T-helper 17 cell (primary cell): ENCODE results near the gene NKG7. TPM values are rescaled to one million over a fixed set of nuclear protein-coding genes. Genes with fewer than 3 reads are reported as not detected.

ENCODE experiments used
- ATAC-seq: fragments of 150-1000 bp; cut with Tn5 transposase; 2 replicates; pipeline ENCODE4 v1.10.0; 2021; ENCODE audit warnings: mild to moderate bottlenecking, moderate library complexity
- DNase-seq, 3 donors: peaks; one replicate each; pipeline versions ENCODE4 v3.0.0 to v3.0.0-alpha.2; 2020 to 2021
- H3K9me3 ChIP-seq: one replicate; pipeline ENCODE4 v1.7.0; 2013; ENCODE audit warnings: low read length, mild to moderate bottlenecking; ENCODE audit not compliant: control insufficient read depth, poor library complexity, severe bottlenecking
- H3K27ac Mint-ChIP-seq: one replicate; pipeline ENCODE4 v1.8.0; 2022; ENCODE audit warnings: mild to moderate bottlenecking, moderate library complexity, mixed read lengths
- H3K27me3 Mint-ChIP-seq: one replicate; pipeline ENCODE4 v1.8.0; 2022; ENCODE audit warnings: mixed read lengths
- H3K36me3 Mint-ChIP-seq: one replicate; pipeline ENCODE4 v1.8.0; 2022; ENCODE audit warnings: low read depth, mixed read lengths
- H3K4me1 Mint-ChIP-seq: one replicate; pipeline ENCODE4 v1.8.0; 2022; ENCODE audit warnings: mild to moderate bottlenecking, mixed read lengths
- H3K4me3 Mint-ChIP-seq: one replicate; pipeline ENCODE4 v1.8.0; 2022; ENCODE audit warnings: mild to moderate bottlenecking, moderate library complexity, mixed read lengths
- total RNA-seq, 4 donors: library from RNA in 2 of 4; stranded (reverse) in 2 of 4; gene quantifications; one replicate each; pipeline ENCODE4 v1.2.3 and lab custom pipeline; 2022 to 2026

The NKG7 gene
- total RNA-seq, 2 donors from 2014 or later, result 10.7 to 13.0 TPM

DNA sequence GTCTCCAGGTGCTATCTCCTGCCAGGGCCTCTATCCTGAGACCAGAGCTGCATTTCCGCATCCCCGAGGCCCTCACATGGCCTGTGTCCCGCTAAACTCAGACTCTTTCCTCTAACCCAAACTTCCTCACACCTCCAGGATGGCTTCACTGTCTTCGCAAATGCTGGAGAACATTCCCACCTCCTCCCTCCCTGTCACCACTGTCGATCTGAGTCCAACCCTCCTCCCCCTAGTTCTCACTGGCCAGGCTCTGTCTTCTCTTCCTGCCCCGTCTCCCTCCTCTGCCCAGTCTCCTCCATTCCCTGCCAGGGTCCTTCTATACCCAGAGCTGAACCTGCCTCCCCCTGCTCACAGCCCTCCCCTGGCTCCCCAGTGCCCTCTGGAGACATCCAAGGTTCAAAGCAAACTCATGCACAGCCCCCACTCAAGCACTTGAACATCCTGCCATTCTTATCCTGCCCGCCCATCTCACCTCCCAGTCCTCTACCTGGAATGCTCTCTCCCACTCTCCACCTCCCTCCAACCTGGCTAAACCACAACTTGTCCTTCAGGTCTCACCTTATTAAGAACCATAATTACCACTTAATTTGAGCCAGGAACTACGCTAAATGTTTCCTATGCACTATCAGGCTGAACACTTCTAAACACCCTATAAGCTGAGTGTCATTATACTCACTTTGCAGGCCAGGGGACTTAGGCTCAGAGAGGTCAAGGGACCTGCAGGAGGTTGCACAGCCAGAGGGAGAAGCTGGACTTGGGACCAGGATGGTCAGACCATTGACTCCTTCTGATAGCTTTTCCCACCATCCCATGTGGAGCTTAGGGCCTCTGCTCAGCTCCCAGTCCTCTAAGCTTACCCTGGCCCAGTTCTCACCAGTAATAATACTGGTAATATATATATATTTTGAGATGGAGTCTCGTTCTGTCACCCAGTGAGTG is 29.6 kb downstream of the NKG7 start:
- DNase-seq (no peak), ATAC-seq (no peak)
- Mint-ChIP-seq H3K36me3 (peaks cover 3% of the 10 kb centered on the region), H3K4me3 (peak overlapping the region; percentile 41), H3K27ac (peak overlapping the region; percentile 79), H3K4me1 (peaks cover 21% of the 10 kb centered on the region), H3K27me3 (no peaks in the 10 kb centered on the region)
- H3K9me3 ChIP-seq, result no peaks in the 10 kb centered on the region

GRCh38 chr19:51341976-51342580 is 30.4 kb downstream of the NKG7 start, which contains the start of gene VSIG10L:
TSS of gene VSIG10L (minus strand) at chr19:51342139. CDS start at chr19:51342124, 15 bp downstream.
- H3K27ac Mint-ChIP-seq, result peak within 1 kb of the TSS; percentile 79
- no peak for DNase-seq
- no peaks in the 10 kb centered on the region for H3K27me3 Mint-ChIP-seq

DNA sequence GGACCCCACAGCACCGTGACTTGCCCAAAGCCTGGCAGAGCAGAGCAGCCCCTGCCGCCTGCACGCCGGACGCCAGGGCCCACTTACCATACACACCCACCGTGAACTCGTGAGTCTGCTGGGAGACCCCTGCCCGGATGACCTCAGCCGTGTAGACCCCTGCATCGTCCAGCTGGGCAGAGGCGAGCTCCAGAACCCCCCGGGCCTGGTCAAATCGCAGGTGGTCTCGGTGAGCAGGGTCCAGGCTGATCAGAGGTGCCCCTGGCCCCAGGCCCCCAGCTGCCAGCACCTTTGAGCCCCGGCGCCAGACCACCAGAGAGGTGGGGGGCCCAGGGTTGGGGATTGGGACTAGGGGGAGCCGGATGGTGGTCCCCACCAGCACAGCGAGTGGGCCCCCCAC is 31.4 kb downstream of the NKG7 start:
- ATAC-seq, result no peak
- Mint-ChIP-seq H3K4me3 (peak overlapping the region; percentile 69), H3K27ac (no peak overlapping the region), H3K36me3 (no peaks in the 10 kb centered on the region), H3K27me3 (no peaks in the 10 kb centered on the region), H3K4me1 (peaks cover 17% of the 10 kb centered on the region)
- no peak for DNase-seq
- H3K9me3 ChIP-seq, result no peaks in the 10 kb centered on the region

More at GRCh38 chr19:51341976-51342580, 30.4 kb downstream of the NKG7 start, which contains the start of gene VSIG10L:
- Mint-ChIP-seq H3K4me3 (peak within 1 kb of the TSS; percentile 69), H3K36me3 (no peaks in the 10 kb centered on the region), H3K4me1 (peaks cover 17% of the 10 kb centered on the region)
- no peaks in the 10 kb centered on the region for H3K9me3 ChIP-seq
- no peak for ATAC-seq

GRCh38 chr19:51339687-51340656 is 32.5 kb downstream of the NKG7 start:
- H3K4me3 Mint-ChIP-seq, result peak overlapping the region; percentile 96
- peaks cover 17% of the 10 kb centered on the region for H3K4me1 Mint-ChIP-seq
- DNase-seq, result peak; percentile 62 to 93 (median 84)
- peaks cover 3% of the 10 kb centered on the region for H3K27me3 Mint-ChIP-seq
- H3K36me3 Mint-ChIP-seq, result peaks cover 2% of the 10 kb centered on the region
- no peaks in the 10 kb centered on the region for H3K9me3 ChIP-seq
- H3K27ac Mint-ChIP-seq, result peak overlapping the region; percentile 69
- peak; percentile 77 for ATAC-seq

- peak overlapping the region; percentile 69 for H3K27ac Mint-ChIP-seq
- peaks cover 10% of the 10 kb centered on the region for H3K27me3 Mint-ChIP-seq
- H3K9me3 ChIP-seq, result no peaks in the 10 kb centered on the region
- H3K4me1 Mint-ChIP-seq, result peaks cover 15% of the 10 kb centered on the region
- DNase-seq (no peak), ATAC-seq (peak; percentile 3)
- peaks cover 2% of the 10 kb centered on the region for H3K36me3 Mint-ChIP-seq
- peak overlapping the region; percentile 96 for H3K4me3 Mint-ChIP-seq
Measured at GRCh38 chr19:51339313-51339686, 33.2 kb downstream of the NKG7 start.

DNA sequence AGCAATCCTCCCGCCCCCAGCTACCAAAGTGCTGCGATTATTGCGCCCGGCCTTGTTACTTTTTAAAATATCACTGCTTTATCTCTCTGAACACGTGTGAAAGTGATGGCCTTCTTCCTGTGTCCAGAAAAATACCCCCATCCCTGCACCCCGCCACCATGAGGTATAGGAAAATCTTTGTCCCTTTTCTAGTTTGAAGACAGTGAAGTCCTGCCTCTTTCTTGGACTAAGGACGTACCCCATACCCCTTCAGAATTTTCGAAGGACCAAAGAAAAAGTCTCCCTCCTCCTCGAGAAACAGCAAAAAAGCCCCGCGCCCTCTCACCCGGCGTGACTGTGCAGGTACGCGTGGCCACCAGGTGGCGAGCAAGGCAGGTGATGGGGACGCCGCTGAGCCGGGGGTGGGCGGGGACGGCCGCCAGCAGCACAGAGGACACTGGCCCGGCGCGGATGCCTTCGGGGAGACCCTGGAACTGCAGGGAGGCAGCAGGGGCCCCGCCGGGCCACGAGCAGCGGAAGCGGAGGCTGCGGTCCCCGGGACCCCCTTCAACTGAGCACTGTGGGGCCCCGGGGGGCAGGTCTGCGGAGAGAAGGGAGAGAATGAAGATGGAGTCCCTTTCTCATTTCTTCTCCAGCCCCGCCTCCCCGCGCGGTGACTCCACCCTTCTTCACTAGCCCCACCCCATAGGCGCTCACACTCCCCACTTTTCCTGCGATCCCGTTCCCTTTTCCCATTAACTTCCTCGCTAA is 33.7 kb downstream of the NKG7 start:
- Mint-ChIP-seq H3K27ac (peak overlapping the region; percentile 69), H3K36me3 (peaks cover 2% of the 10 kb centered on the region)

DNA sequence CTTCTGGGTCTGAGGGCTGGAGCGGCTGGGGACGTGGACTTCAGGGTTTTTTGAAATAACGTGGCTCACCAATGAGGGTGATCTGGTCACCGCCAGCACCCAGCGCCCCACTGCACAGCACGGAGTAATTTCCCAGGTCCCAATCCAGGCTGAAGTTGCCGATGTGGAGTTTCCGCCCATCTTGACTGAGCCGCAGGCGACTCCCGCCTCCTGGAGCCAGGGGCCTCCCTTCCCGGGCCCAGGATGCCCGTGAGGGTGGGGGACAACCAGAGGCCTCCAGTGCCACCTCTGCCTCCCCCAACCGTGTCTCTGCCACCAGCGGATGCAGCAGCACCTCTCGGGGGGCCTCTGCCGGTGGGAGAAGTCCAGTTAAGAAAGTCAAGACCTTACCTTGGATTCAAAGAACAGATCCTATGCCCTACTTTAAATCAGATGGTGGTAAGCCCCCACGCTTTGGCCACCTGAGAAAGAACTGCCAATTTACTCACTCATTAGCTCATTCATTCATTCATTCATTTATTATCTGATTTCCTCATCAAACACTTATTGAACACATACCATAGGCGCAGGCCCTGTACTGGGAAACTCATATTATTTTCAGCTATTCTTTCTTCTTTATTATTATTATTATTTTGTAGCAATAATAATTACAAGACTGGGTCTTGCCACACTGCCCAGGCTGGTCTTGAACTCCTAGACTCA is 34.4 kb downstream of the NKG7 start:
- Mint-ChIP-seq H3K27ac (peak overlapping the region; percentile 69), H3K27me3 (peaks cover 11% of the 10 kb centered on the region), H3K36me3 (peaks cover 2% of the 10 kb centered on the region), H3K4me1 (peaks cover 14% of the 10 kb centered on the region), H3K4me3 (peak overlapping the region; percentile 96)
- DNase-seq, result no peak
- no peaks in the 10 kb centered on the region for H3K9me3 ChIP-seq
- ATAC-seq, result no peak

More for the DNA sequence above, 33.7 kb downstream of the NKG7 start:
- H3K4me3 Mint-ChIP-seq, result peak overlapping the region; percentile 96
- DNase-seq (peak; percentile 77 to 81 (median 80)), ATAC-seq (peak; percentile 83)
- H3K4me1 Mint-ChIP-seq, result peaks cover 15% of the 10 kb centered on the region
- peaks cover 11% of the 10 kb centered on the region for H3K27me3 Mint-ChIP-seq
- no peaks in the 10 kb centered on the region for H3K9me3 ChIP-seq

- no peaks in the 10 kb centered on the region for H3K9me3 ChIP-seq
- no peak overlapping the region for H3K27ac Mint-ChIP-seq
- H3K36me3 Mint-ChIP-seq, result peaks cover 2% of the 10 kb centered on the region
- H3K4me3 Mint-ChIP-seq, result no peak overlapping the region
- no peak for ATAC-seq
- H3K4me1 Mint-ChIP-seq, result peaks cover 10% of the 10 kb centered on the region
- no peak for DNase-seq
- peaks cover 11% of the 10 kb centered on the region for H3K27me3 Mint-ChIP-seq
Measured at GRCh38 chr19:51337141-51337860, 35.2 kb downstream of the NKG7 start.

DNA sequence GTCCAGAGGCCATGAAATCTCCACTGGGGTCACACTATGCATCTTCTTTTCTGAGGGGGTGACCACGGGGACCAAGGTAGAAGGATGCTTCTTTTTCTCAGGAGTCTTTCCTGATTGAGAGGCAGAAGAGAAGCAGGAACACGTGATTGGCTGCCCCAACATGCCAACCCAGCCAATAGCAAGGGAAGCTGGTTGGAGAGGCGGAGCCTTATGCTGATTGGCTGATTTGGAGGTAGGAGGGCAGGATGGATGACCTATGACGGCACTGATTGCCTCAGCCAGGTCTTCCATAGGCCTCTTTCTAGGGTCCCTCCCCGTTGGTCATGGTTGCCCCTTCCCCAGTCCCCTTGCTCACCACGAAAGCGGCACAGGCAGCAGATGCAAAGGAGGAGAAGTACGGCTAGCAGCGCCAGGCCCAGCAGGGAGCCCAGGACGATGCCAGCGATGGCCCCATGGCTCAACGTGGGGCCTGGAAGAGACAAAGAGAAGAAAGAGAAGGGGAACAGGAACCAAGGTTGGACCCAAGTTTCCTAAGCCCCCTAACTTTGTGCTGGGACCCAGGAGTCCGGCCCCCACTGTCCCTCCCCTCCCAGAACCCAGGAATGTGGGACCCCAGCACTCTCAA is 38.5 kb downstream of the NKG7 start:
- H3K27ac Mint-ChIP-seq, result no peak overlapping the region
- peaks cover 4% of the 10 kb centered on the region for H3K4me1 Mint-ChIP-seq
- no peaks in the 10 kb centered on the region for H3K9me3 ChIP-seq
- peaks cover 10% of the 10 kb centered on the region for H3K36me3 Mint-ChIP-seq
- DNase-seq, result no peak
- ATAC-seq, result no peak
- peaks cover 28% of the 10 kb centered on the region for H3K27me3 Mint-ChIP-seq
- H3K4me3 Mint-ChIP-seq, result no peak overlapping the region

GRCh38 chr19:51331716-51332115 is 40.7 kb downstream of the NKG7 start:
- no peaks in the 10 kb centered on the region for H3K9me3 ChIP-seq
- no peak for ATAC-seq
- Mint-ChIP-seq H3K27me3 (peaks cover 45% of the 10 kb centered on the region), H3K36me3 (peaks cover 10% of the 10 kb centered on the region), H3K27ac (no peak overlapping the region), H3K4me1 (peaks cover 7% of the 10 kb centered on the region), H3K4me3 (no peak overlapping the region)
- DNase-seq, result no peak

DNA sequence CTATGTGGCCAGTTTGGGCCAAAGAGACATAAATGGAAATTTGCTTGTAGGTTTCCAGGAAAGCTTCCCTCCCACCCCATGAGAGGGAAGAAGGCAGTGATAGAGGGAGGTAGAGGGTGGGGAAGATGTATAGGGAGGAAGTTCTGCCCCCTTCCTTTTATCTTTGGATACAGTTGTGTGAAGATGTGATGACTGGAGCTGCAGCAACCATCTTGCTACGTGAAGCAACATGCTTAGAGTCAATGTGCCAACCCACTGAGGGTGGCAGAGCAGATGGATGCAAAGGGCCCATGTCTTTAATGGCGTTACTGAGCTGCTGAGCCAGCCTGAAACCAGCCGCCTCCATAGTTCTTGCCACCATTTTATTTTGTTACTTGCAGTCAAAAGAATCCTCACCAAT is 41.3 kb downstream of the NKG7 start:
- no peak for DNase-seq
- H3K9me3 ChIP-seq, result no peaks in the 10 kb centered on the region
- Mint-ChIP-seq H3K4me3 (no peak overlapping the region), H3K4me1 (peaks cover 7% of the 10 kb centered on the region), H3K27ac (no peak overlapping the region), H3K36me3 (peaks cover 10% of the 10 kb centered on the region), H3K27me3 (peaks cover 47% of the 10 kb centered on the region)
- ATAC-seq, result no peak
